Ovary (tissue), 9 donors: ENCODE results near the gene EZR. TPM values are rescaled to one million over a fixed set of nuclear protein-coding genes. Genes with fewer than 3 reads are reported as not detected.

Source experiments
- DNase-seq, 5 donors: peaks; one replicate each; pipeline ENCODE4 v3.0.0-alpha.2; 2019 to 2020
- H3K27ac ChIP-seq, 2 donors: fragments of 200-600 bp; one replicate each; pipeline versions ENCODE4 v1.5.1 to v1.8.0; 2019 to 2022
- H3K27me3 ChIP-seq: fragments of 200-600 bp; one replicate; pipeline ENCODE4 v1.8.0; 2022
- H3K36me3 ChIP-seq: fragments of 200-600 bp; sonication (generic); one replicate; pipeline ENCODE4 v1.5.1; 2019
- H3K4me1 ChIP-seq: one replicate; pipeline ENCODE4 v1.8.1; 2013; ENCODE audit warnings: mild to moderate bottlenecking, moderate library complexity; ENCODE audit not compliant: insufficient read depth
- H3K4me3 ChIP-seq: fragments of 200-600 bp; sonication (generic); one replicate; pipeline ENCODE4 v1.5.1; 2017
- H3K9me3 ChIP-seq, 2 donors: fragments of 200-600 bp in 1 of 2; sonication (generic) in 1 of 2; one replicate each; pipeline versions ENCODE4 v1.5.1 to v1.8.1; 2013 to 2019; ENCODE audit warnings: mild to moderate bottlenecking in 1 of 2, moderate library complexity in 1 of 2
- CTCF ChIP-seq, 3 donors: fragments of 450-650 bp in 2 of 3; fragments of 200-600 bp in 1 of 3; IDR thresholded peaks; one replicate each; pipeline versions ENCODE4 v1.5.1 to v1.8.0; 2016 to 2022; ENCODE audit warnings: antibody characterized with exemption in 3 of 3, mild to moderate bottlenecking in 1 of 3
- EP300 ChIP-seq: sonication (generic); formaldehyde crosslinking; IDR thresholded peaks from one replicate; pipeline ENCODE4 v1.6.1; 2017; ENCODE audit warnings: antibody characterized with exemption
- POLR2A ChIP-seq: fragments of 450-650 bp; IDR thresholded peaks from one replicate; pipeline ENCODE4 v1.6.1; 2017; ENCODE audit warnings: antibody characterized with exemption, mild to moderate bottlenecking, moderate library complexity
- WGBS, 3 donors: extraction: QIAGEN DNeasy Blood & Tissue Kit in 1 of 3; methylation state at CpG; one replicate each; pipeline versions ENCODE4 v1.1.5 to v1.1.7; 2013 to 2017; 5-methylcytosine and 5-hydroxymethylcytosine counted together
- intact Hi-C, 4 donors: fragments of 100-400 bp; cut with DNase I; formaldehyde crosslinking; loops; one replicate each; pipeline versions ENCODE4 v1.11.0 to v1.15.1; 2022 to 2023
- polyA plus RNA-seq, 2 donors: library from polyadenylated mRNA; stranded (reverse); fragments of 200-250 nt in 1 of 2; fragments of 350-450 nt in 1 of 2; fragmentation: Illumina TruSeq in 1 of 2; extraction: RNeasy Lipid Tissue Mini Kit (QIAGEN cat#74804) in 1 of 2; gene quantifications; one replicate each; pipeline ENCODE4 v1.2.3, GENCODE V29; 2013 to 2014
- total RNA-seq, 7 donors: library from RNA; depleted of rRNA in 2 of 7; stranded (reverse); fragments of >200 nt in 2 of 7; fragmentation: NEBNext Ultra II Directional in 3 of 7; extraction: Animal tissue kit (Norgen Biotek cat#: 25700) in 3 of 7; gene quantifications; one replicate each; pipeline versions ENCODE4 v1.1.0 to v1.2.4, GENCODE V29; 2016 to 2023
- donor health status: DM: no; HTN: no; CAD: no; lungs with moderate emphysema.
- donor health status: DM: no; HTN: no; CAD: no.
- donor health status: Bipolar disorder and iron deficiency.
- donor health status: DM: yes; HTN: yes; CAD: no.
- donor health status: DM: no; HTN: no; CAD: no.
- donor health status: DM: yes; HTN: yes; CAD: no.

The EZR gene
- total and polyA plus RNA-seq, 9 donors: 39.0 to 214 (median 85.6) TPM

- Histone ChIP-seq H3K27me3 (no peaks in the 10 kb centered on the region), H3K4me1 (no peaks in the 10 kb centered on the region), H3K4me3 (no peak overlapping the region), H3K36me3 (no peaks in the 10 kb centered on the region), H3K9me3 (no peaks in the 10 kb centered on the region), H3K27ac (no peak overlapping the region)
- intact Hi-C loops: no loop called here
- TF ChIP-seq CTCF (IDR thresholded peaks at IDR 0.05) (no peak), POLR2A (no peak), EP300 (no peak)
- 71 to 80% (median 77%) methylated on average over 6 of the region's 6 CpGs for WGBS, 3 donors
- no peak for DNase-seq
Observed at GRCh38 chr6:158784505-158784904, 34.7 kb downstream of the EZR start.

GRCh38 chr6:158783851-158784250 lies 35.3 kb downstream of the EZR start:
- Histone ChIP-seq H3K27me3 (no peaks in the 10 kb centered on the region), H3K4me3 (no peak overlapping the region), H3K36me3 (no peaks in the 10 kb centered on the region), H3K9me3 (no peaks in the 10 kb centered on the region), H3K4me1 (no peaks in the 10 kb centered on the region), H3K27ac (no peak overlapping the region)
- no peak for DNase-seq
- no peak for TF ChIP-seq CTCF (IDR thresholded peaks at IDR 0.05)
- no peak for TF ChIP-seq POLR2A
- TF ChIP-seq EP300: no peak
- intact Hi-C loops: no loop called here
- WGBS, 3 donors: 93 to 95% (median 94%) methylated on average over 5 of the region's 5 CpGs

- H3K27me3 ChIP-seq: no peaks in the 10 kb centered on the region
- TF ChIP-seq CTCF (IDR thresholded peaks at IDR 0.05): no peak
- TF ChIP-seq POLR2A: no peak
- TF ChIP-seq EP300: no peak
- 72 to 98% (median 90%) methylated on average over 4 of the region's 4 CpGs for WGBS, 3 donors
- no peak overlapping the region for H3K4me3 ChIP-seq
- no peak for DNase-seq
- no peaks in the 10 kb centered on the region for H3K36me3 ChIP-seq
- no peaks in the 10 kb centered on the region for H3K9me3 ChIP-seq
- no peak overlapping the region for H3K27ac ChIP-seq
- H3K4me1 ChIP-seq: no peaks in the 10 kb centered on the region
- intact Hi-C loops: no loop called here
Observed at GRCh38 chr6:158783167-158783450, 36.1 kb downstream of the EZR start.

GRCh38 chr6:158782432-158783166 lies 36.6 kb downstream of the EZR start:
- Histone ChIP-seq H3K4me3 (no peak overlapping the region), H3K27ac (no peak overlapping the region), H3K9me3 (no peaks in the 10 kb centered on the region), H3K27me3 (no peaks in the 10 kb centered on the region), H3K36me3 (no peaks in the 10 kb centered on the region), H3K4me1 (no peaks in the 10 kb centered on the region)
- DNase-seq: no peak
- TF ChIP-seq CTCF (IDR thresholded peaks at IDR 0.05): no peak
- TF ChIP-seq POLR2A: no peak
- TF ChIP-seq EP300: no peak
- intact Hi-C loops: no loop called here
- WGBS, 3 donors: 90 to 93% (median 91%) methylated on average over 11 of the region's 11 CpGs
